ENCODE data around the gene LCN2. TPM values are rescaled to one million over a fixed set of nuclear protein-coding genes. Genes with fewer than 3 reads are reported as not detected.

Gene LCN2
- total and polyA plus RNA-seq, 9 of the 15 experiments (the other 6 are each of a cell fraction or from before 2014, with no cell fraction given): 0.10 to 1.2 (median 0.44) TPM; not detected in 1

- H3K4me3 ChIP-seq: no peak overlapping the region
- H3K27ac ChIP-seq (ENCODE audit: extremely low read depth, low read depth, low read length): peak overlapping the region; percentile 16; the same call in 1 of the 3 replicates
- peak overlapping the region; percentile 21 to 82; a peak in 3 of 4 replicates for H3K9ac ChIP-seq (ENCODE audit: insufficient read depth in 1 of 2, low read depth in 2 of 2, low read length in 2 of 2)
- H3K27me3 ChIP-seq (ENCODE audit: control insufficient read depth in 2 of 2, insufficient read depth in 2 of 2, low read length in 2 of 2): no peaks in the 10 kb centered on the region
- BruUV-seq (replicated peaks): no TSS peak
- peaks cover 54% of the 10 kb centered on the region; the same call in 2 of the 3 replicates for H3K36me3 ChIP-seq (ENCODE audit: control insufficient read depth, insufficient read depth, low read length)
- H4K20me1 ChIP-seq (replicated peaks; ENCODE audit: control insufficient read depth, insufficient read depth, low read length): no peaks in the 10 kb centered on the region
- peaks cover 24 to 74% of the 10 kb centered on the region in 2 experiments; a peak in 4 of 5 replicates for H3K4me1 ChIP-seq (replicated peaks in 1 of 2; ENCODE audit: control insufficient read depth in 2 of 2, insufficient read depth in 2 of 2, low read length in 2 of 2)
- peak overlapping the region; percentile 43 for H3K4me2 ChIP-seq (ENCODE audit: insufficient read depth, low read length)
- no peaks in the 10 kb centered on the region; the same call in 1 of the 2 replicates for H3K9me3 ChIP-seq (replicated peaks; ENCODE audit: control insufficient read depth, insufficient read depth, low read depth, low read length)
- no peaks in the 10 kb centered on the region for H3K9me1 ChIP-seq (ENCODE audit: control insufficient read depth, insufficient read depth, low read length)
- peak overlapping the region; percentile 75 for H2AFZ ChIP-seq (ENCODE audit: low read depth, low read length)
- 11% methylated on average over 27 of the region's 27 CpGs for WGBS (ENCODE audit: insufficient coverage, low coverage, missing lambda C conversion rate)
- intact Hi-C loops (cut with micrococcal nuclease) (loop anchor here (1.0 to 5.0 kb wide), 4 partner anchors 36 to 175 kb away; partner anchors contain the start of genes NAIF1 and SLC25A25), in situ Hi-C loops (cut with MboI) (loop anchor here (5.0 kb wide), 1 partner anchor 181 kb away; the partner anchor contains the start of gene DPM2)
- no peaks in the 10 kb centered on the region; the same call in 2 of the 3 replicates for H3K79me2 ChIP-seq (ENCODE audit: control insufficient read depth, insufficient read depth, low read length)
- ATAC-seq (peak; percentile 68), DNase-seq (ENCODE audit: extremely low read depth in 1 of 4, low spot score in 3 of 4) (peak; percentile 72 to 96 (median 76)), FAIRE-seq (peak; percentile 97)
- CTCF ChIA-PET (ENCODE audit: low intra/inter-chr PET ratio): interaction anchor here (0.6 to 3.3 kb wide), 10 partner anchors 8 to 332 kb away, joined by 3 to 57 read pairs (median 4); partner anchors contain the start of genes CDK9 and DPM2
- POLR2A ChIA-PET: interaction anchor here (0.6 to 1.2 kb wide), 7 partner anchors 10 to 959 kb away, joined by 3 to 5 read pairs (median 3); partner anchors contain the start of gene PTGES2
- no peak for TF ChIP-seq CGGBP1 (CRISPR knock-in tag; IDR thresholded peaks at IDR 0.05)
- TF ChIP-seq USF1 (CRISPR knock-in tag; IDR thresholded peaks at IDR 0.05): peak; percentile 36; the same call in 1 of the 2 replicates
- no peak for TF ChIP-seq ZNF586 (CRISPR knock-in tag; conservative IDR thresholded peaks at IDR 0.05)
- TF ChIP-seq RFX5 (IDR thresholded peaks at IDR 0.05; ENCODE audit: low read depth, low read length): no peak
- TF ChIP-seq SMARCC2 (IDR thresholded peaks at IDR 0.05; ENCODE audit: low read depth): no peak
- no peak for TF ChIP-seq SMAD1 (IDR thresholded peaks at IDR 0.05; ENCODE audit: low read depth, low read length, partially characterized antibody)
- 0 out of 2 replicates have a peak, but pooled peaks have one; percentile 42 for TF ChIP-seq ZBTB7A (IDR thresholded peaks at IDR 0.05; ENCODE audit: borderline replicate concordance, control insufficient read depth, low read depth, low read length)
- TF ChIP-seq RBM17 (IDR thresholded peaks at IDR 0.05; ENCODE audit: borderline replicate concordance, low read depth, low read length): no peak
- peak in 1 of 2 experiments; percentile 99; a peak in 2 of 4 replicates for TF ChIP-seq MLLT1 (IDR thresholded peaks at IDR 0.05)
- no peak for TF ChIP-seq OTX1 (CRISPR knock-in tag; IDR thresholded peaks at IDR 0.05)
- TF ChIP-seq ETV5 (CRISPR knock-in tag; IDR thresholded peaks at IDR 0.05; ENCODE audit: low read depth): peak; percentile 63; the same call in 1 of the 2 replicates
- TF ChIP-seq ZEB2 (IDR thresholded peaks at IDR 0.05): no peak
- peak; percentile 46; the same call in 1 of the 2 replicates for TF ChIP-seq CXXC5 (CRISPR knock-in tag; IDR thresholded peaks at IDR 0.05)
- no peak for TF ChIP-seq FUS (optimal IDR thresholded peaks at IDR 0.05; ENCODE audit: low read depth, low read length)
- no peak; the same call in 1 of the 2 replicates for TF ChIP-seq TCF7 (IDR thresholded peaks at IDR 0.05; ENCODE audit: borderline replicate concordance)
- no peak for TF ChIP-seq PHTF2 (CRISPR knock-in tag; IDR thresholded peaks at IDR 0.05)
- no peak for TF ChIP-seq ZNF212 (CRISPR knock-in tag; IDR thresholded peaks at IDR 0.05)
- no peak for TF ChIP-seq ARHGAP35 (IDR thresholded peaks at IDR 0.05; ENCODE audit: partially characterized antibody)
Measured at GRCh38 chr9:128117613-128118471, 31.4 kb upstream of the LCN2 start.
